Measurements from ENCODE around the gene DENND1B. TPM values are rescaled to one million over a fixed set of nuclear protein-coding genes. Genes with fewer than 3 reads are reported as not detected.

Gene DENND1B
- polyA plus RNA-seq, 1 donor (not counting 4 experiments of a cell fraction or from before 2014, with no cell fraction given): 7.6 TPM

- TF ChIP-seq EZH2 (IDR thresholded peaks at IDR 0.05; ENCODE audit: low read length): no peak
- TF ChIP-seq CTCF (optimal IDR thresholded peaks at IDR 0.05 in 1 of 3, IDR thresholded peaks at IDR 0.05 in 1 of 3, conservative IDR thresholded peaks at IDR 0.05 in 1 of 3; ENCODE audit: extremely low read depth in 1 of 3, insufficient read depth in 2 of 3, low read length in 3 of 3): no peak
- no peaks in the 10 kb centered on the region for H3K79me2 ChIP-seq (ENCODE audit: control insufficient read depth, insufficient read depth, low read length)
- no peak overlapping the region for H3K27ac ChIP-seq (ENCODE audit: control insufficient read depth, insufficient read depth, low read length)
- no peak overlapping the region for H2AFZ ChIP-seq (ENCODE audit: control insufficient read depth, low read length)
- no peaks in the 10 kb centered on the region for H3K36me3 ChIP-seq (ENCODE audit: control insufficient read depth in 2 of 2, extremely low read depth in 1 of 2, insufficient read depth in 2 of 2, low read length in 2 of 2)
- no peaks in the 10 kb centered on the region for H3K4me1 ChIP-seq (ENCODE audit: control insufficient read depth, extremely low read depth, insufficient read depth, low read length)
- no peak overlapping the region for H3K9ac ChIP-seq (ENCODE audit: control insufficient read depth, extremely low read depth, insufficient read depth, low read length)
- no peak for DNase-seq (ENCODE audit: low read depth, low spot score)
- dilution Hi-C loops (cut with MboI; ENCODE audit: extremely low pct_ligation_motif_present, low sequenced_read_pairs): no loop called here
- H3K9me1 ChIP-seq (ENCODE audit: control insufficient read depth, extremely low read depth, insufficient read depth, low read length): no peaks in the 10 kb centered on the region
- no peak overlapping the region for H3K4me2 ChIP-seq (ENCODE audit: control insufficient read depth, extremely low read depth, insufficient read depth, low read depth, low read length)
- H3K4me3 ChIP-seq (ENCODE audit: control insufficient read depth in 2 of 3, extremely low read depth in 1 of 3, insufficient read depth in 2 of 3, low read depth in 1 of 3, low read length in 3 of 3): no peak overlapping the region
- no peak for FAIRE-seq
- H3K9me3 ChIP-seq (ENCODE audit: control insufficient read depth, low read depth, low read length): no peaks in the 10 kb centered on the region
- no peaks in the 10 kb centered on the region for H4K20me1 ChIP-seq (ENCODE audit: control insufficient read depth, extremely low read depth, insufficient read depth, low read length)
- H3K27me3 ChIP-seq (ENCODE audit: control insufficient read depth, extremely low read depth, insufficient read depth, low read length): no peaks in the 10 kb centered on the region
Measured at GRCh38 chr1:197462539-197462938, 312.7 kb downstream of the DENND1B start.

Small RNA genes lying within 50 kb of the gene (small RNA-seq; reads per million reads assigned to genes)
- gene RF00019 (ENCODE audit: insufficient read length in 3 of 3, low read depth in 3 of 3, low replicate concordance in 1 of 3): 0 reads per million in 3 experiments

Other genes with a start within 250 kb of the DENND1B start
- gene C1orf53, start 127.2 kb upstream of the DENND1B start, polyA plus RNA-seq: 3.0 to 7.0 TPM (median 6.2 TPM) in 3 replicates
- not detected in 3 replicates for gene LHX9, start 141.9 kb upstream of the DENND1B start, polyA plus RNA-seq